GM12864 (cell line): Measurements from ENCODE around the gene MORN1.

Experiments used
- DNase-seq: peaks from one replicate; pipeline ENCODE4 v3.0.0-alpha.2; 2011; ENCODE audit warnings: low read depth
- H3K4me3 ChIP-seq: 2 replicates; pipeline ENCODE4 v1.5.1; 2011; ENCODE audit warnings: mild to moderate bottlenecking, low read depth, low read length, control low read depth
- CTCF ChIP-seq: IDR thresholded peaks from 2 replicates; pipeline ENCODE4 v1.5.1; 2011; ENCODE audit warnings: low read depth, mild to moderate bottlenecking, moderate library complexity, low read length, control low read depth, inconsistent platforms; ENCODE audit errors: missing control alignments

Gene MORN1

GRCh38 chr1:2377751-2378440 is 13.5 kb downstream of the MORN1 start:
- no peak for TF ChIP-seq CTCF
- H3K4me3 ChIP-seq = no peak overlapping the region
- no peak for DNase-seq

DNA sequence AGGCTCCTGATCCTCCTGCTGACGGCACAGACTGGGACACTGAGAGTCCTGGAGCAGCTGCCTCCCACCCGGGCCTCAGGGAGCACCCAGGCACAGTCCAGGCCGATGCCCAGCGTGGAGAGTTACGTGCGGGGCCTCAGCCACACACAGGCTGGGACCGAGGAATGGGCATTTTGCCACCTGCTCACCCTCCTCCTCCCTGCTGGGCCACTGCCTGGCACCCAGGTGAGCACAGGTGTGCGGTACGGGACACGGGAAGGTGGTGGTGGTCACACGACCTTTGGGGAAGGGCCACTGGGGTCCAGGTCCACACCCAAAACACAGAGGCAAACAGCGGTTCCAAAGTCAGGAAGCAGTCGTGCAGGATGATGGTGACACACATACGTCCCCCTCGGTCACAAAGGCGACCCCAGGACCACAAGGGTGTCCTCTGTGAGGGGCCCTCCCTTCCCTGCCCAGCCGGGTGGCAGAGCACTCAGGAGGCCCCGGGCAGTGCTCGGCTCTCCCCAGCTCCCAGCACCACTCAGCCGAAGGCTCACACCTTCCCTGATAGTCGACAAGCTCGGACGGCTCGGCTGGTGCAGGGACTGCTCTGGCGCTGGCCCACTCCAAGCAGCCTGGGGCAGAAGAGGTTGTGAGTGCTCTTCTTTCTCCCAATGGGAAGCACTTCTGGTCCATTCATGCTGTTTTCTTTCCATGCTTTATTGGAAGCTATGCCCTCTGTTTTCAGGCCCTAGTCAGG is 14.3 kb downstream of the MORN1 start:
- no peak for DNase-seq
- no peak overlapping the region for H3K4me3 ChIP-seq
- no peak for TF ChIP-seq CTCF

DNA sequence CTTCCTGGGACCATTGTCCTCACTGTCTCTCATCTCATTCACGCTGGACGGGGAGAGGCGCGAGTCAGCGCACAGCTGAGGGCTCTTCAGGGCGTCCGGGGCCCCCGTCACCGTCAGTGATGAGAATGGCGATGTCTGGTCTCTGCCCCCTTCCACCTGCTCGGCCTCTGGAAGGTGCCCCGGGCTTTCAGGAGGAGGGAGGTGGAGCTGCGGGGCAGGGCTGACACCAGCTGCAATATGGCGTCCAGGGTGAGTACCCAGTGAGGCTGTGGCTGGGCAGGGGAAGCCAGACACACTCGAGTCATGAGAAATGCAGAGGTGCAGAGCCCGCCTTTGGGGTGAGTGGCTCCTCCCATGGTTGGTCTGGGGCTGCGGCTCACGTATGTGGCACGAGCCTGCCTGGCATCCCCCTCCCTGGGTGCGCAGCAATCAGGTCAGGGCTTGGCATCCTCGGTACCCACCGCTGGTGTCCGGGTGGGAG is 15.1 kb downstream of the MORN1 start:
- no peak for TF ChIP-seq CTCF
- DNase-seq = no peak
- H3K4me3 ChIP-seq = no peak overlapping the region

GRCh38 chr1:2375923-2376260 is 15.5 kb downstream of the MORN1 start:
- no peak overlapping the region for H3K4me3 ChIP-seq
- TF ChIP-seq CTCF = no peak
- DNase-seq = no peak

DNA sequence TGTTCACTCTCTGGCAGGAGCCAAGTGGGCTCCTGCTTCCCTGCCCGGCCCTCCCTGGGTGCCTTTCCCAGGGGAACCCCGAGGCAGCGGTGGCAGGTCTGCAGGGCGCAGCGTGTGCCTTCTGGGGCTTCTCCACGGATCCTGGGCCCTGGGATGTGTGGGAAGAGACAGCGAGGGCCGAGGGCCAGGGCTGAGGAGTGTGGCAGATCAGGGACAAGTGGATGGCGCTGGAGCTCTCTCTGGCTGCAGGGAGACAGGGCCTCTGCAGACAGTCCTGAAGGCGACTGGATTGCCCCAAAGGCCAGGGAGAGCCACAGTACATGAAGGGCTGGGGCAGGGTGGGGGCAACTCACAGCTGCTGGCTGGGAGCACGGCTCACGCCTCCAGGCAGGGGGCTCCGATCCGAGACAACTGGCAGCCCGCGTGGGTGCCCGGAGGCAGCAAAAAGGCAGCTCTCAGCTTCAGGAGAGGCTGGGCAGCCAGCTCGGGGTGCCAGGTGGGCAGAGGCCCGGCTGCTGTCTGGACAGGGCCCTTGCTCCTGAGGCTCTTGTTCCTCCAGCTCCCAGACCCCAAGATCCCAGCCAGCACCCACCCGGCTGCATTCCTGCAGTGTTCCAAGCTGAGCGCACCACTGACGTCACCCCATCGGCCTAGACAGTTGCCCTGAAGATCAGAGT is 16.0 kb downstream of the MORN1 start:
- no peak overlapping the region for H3K4me3 ChIP-seq
- no peak for TF ChIP-seq CTCF

DNA sequence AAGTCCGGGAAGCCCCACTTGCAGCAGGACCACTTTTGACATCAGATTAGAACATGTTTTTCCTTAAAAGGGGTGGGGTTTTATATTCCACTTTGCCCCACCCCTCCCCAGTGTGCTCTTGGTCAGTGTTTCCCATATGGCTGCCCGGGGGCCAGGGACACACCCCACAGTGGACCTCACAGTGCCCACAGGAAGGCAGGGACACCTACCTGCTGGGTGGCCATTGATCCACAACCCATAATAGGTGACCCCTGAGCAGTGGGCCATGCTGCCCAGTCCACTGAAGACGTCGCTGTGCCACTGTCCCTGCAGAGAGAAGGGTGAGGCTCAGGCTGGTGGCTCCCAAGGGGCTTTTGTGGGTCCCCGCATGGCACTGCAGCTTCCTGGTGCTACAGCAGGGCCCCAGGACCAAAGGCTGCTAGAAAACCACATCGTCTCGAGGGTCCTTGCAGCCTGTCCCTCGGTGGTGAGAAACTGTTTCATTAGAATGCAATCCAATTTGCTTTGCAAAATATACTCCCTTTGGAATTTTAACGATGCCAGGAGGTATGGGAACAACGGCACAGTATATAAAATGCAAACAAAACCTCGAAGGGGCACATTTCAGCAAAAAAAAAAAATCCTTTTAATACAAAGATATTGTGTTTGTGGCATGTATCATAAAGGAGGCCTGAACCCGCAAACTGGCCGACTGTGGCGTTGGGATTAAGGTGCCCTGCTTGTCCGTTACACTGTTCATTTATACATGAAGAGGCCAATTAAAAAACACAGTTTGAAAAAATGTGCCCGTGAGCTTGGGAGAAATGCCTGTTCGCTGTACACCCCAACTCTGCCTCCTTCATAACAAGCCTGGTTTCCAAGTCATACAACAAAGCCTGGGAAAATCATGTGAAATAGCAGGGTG is 16.9 kb downstream of the MORN1 start:
- H3K4me3 ChIP-seq = no peak overlapping the region
- TF ChIP-seq CTCF = no peak
- DNase-seq = no peak

More for the DNA sequence above, 16.0 kb downstream of the MORN1 start:
- no peak for DNase-seq
